HG02981 (cell line): Measurements from ENCODE around the gene PLD1.
A peak's percentile ranks its signal among the peaks of the same experiment; 100 is the strongest.

ENCODE experiments used
- ATAC-seq: cut with Tn5 transposase; IDR thresholded peaks from one replicate; pipeline ENCODE4 v1.9.1; 2021; ENCODE audit warnings: mild to moderate bottlenecking, moderate library complexity; ENCODE audit not compliant: unreplicated experiment

Gene PLD1

GRCh38 chr3:171776839-171777583, 33.3 kb downstream of the PLD1 start:
- ATAC-seq: no peak

GRCh38 chr3:171776411-171776810, 33.9 kb downstream of the PLD1 start:
- no peak for ATAC-seq

- ATAC-seq: no peak
Observed at GRCh38 chr3:171775943-171776342, 34.3 kb downstream of the PLD1 start.

- ATAC-seq: no peak
Observed at GRCh38 chr3:171774521-171774920, 35.8 kb downstream of the PLD1 start.

- no peak for ATAC-seq
Observed at GRCh38 chr3:171772427-171773056, 37.7 kb downstream of the PLD1 start.

GRCh38 chr3:171770689-171771620, 39.3 kb downstream of the PLD1 start:
- ATAC-seq: peak; percentile 78

- ATAC-seq: no peak
Observed at GRCh38 chr3:171769461-171769860, 40.8 kb downstream of the PLD1 start.

GRCh38 chr3:171768986-171769385, 41.3 kb downstream of the PLD1 start:
- no peak for ATAC-seq

GRCh38 chr3:171768281-171768900, 41.9 kb downstream of the PLD1 start:
- no peak for ATAC-seq

- ATAC-seq: no peak
Observed at GRCh38 chr3:171765511-171765887, 44.8 kb downstream of the PLD1 start.

GRCh38 chr3:171763392-171763791, 46.9 kb downstream of the PLD1 start:
- no peak for ATAC-seq

- ATAC-seq: no peak
Observed at GRCh38 chr3:171760477-171760876, 49.8 kb downstream of the PLD1 start.

GRCh38 chr3:171758109-171758508, 52.2 kb downstream of the PLD1 start:
- ATAC-seq: no peak

- no peak for ATAC-seq
Observed at GRCh38 chr3:171757361-171758034, 52.8 kb downstream of the PLD1 start.

- ATAC-seq: no peak
Observed at GRCh38 chr3:171755656-171756055, 54.6 kb downstream of the PLD1 start.

- ATAC-seq: no peak
Observed at GRCh38 chr3:171755015-171755589, 55.2 kb downstream of the PLD1 start.

GRCh38 chr3:171753665-171754408, 56.4 kb downstream of the PLD1 start:
- no peak for ATAC-seq

- no peak for ATAC-seq
Observed at GRCh38 chr3:171753025-171753472, 57.2 kb downstream of the PLD1 start.

- ATAC-seq: no peak
Observed at GRCh38 chr3:171752329-171752728, 58.0 kb downstream of the PLD1 start.
